Activated naive CD8-positive, alpha-beta T cell treated with anti-CD3 and anti-CD28 coated beads, Interleukin-2, amount 50 U/mL, for 24 hours (primary cell): ENCODE measurements around the gene VPS4B.
A peak's percentile ranks its signal among the peaks of the same experiment; 100 is the strongest.
"Not testable (repeated sequence)": the region's sequence is repeated elsewhere in the genome, so short reads cannot be mapped to it uniquely, and the experiment has no call there.

Experiments
- ATAC-seq: fragments of 150-1000 bp; cut with Tn5 transposase; one replicate; pipeline ENCODE4 v1.10.0; 2021
- DNase-seq: peaks from one replicate; pipeline ENCODE4 v3.0.0; 2021
- H3K27ac Mint-ChIP-seq: one replicate; pipeline ENCODE4 v1.8.0; 2021; ENCODE audit warnings: mild to moderate bottlenecking, mixed read lengths
- H3K27me3 Mint-ChIP-seq: one replicate; pipeline ENCODE4 v1.8.0; 2021; ENCODE audit warnings: mixed read lengths
- H3K36me3 Mint-ChIP-seq: one replicate; pipeline ENCODE4 v1.8.0; 2021; ENCODE audit warnings: low read depth, mixed read lengths
- H3K4me1 Mint-ChIP-seq: one replicate; pipeline ENCODE4 v1.8.0; 2021; ENCODE audit warnings: mixed read lengths
- H3K4me3 Mint-ChIP-seq: one replicate; pipeline ENCODE4 v1.8.0; 2021; ENCODE audit warnings: mild to moderate bottlenecking, moderate library complexity, mixed read lengths
- H3K9me3 Mint-ChIP-seq: one replicate; pipeline ENCODE4 v1.8.0; 2021; ENCODE audit warnings: mixed read lengths

The VPS4B gene

DNA sequence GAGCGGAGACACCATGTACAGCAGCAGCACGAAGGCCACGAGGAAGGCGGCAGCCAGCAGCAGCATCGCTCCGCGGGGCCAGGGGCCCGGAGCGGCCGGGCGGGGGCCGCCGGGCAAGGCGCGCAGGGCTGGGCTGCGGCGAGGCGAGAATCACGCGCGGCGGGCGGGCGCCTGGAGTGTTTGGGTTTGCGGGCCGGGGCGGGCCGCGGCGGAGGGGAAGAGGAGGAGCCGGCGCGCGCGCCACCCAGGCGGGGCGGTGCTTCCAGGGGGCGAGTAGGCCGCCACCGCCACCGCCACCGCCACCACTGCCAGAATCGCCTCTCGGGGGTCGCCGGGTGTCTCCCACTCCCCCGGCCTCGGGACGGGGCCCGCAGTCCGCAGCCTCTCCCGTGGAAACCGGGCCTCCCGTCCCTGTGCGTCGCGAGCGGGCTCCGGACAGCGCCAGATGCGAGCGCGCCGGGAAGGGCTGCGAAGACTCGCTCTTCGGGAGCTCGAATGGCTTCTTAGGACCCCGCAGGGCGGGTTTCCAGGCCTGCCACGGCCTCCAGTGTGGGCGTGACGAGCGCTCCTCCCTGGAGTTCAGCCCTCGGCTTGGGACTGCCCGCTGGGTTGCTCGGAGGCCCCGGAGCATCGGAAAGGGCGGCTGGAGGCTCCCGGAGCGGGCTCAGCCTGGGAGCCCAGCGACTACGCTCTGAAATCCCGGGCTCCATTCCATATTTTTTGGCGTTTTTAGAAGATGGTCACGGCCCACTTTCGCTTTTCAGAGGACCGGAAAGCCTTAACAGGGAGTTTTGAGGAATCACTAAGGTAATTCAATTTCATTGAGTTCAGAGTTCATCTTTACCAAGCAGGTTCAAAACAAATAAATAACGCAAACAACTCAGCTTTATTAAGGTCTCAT, 55.0 kb downstream of the VPS4B start, which contains the start of gene KDSR:
KDSR (minus strand) TSS at position 154 of the 901 bp plus-strand sequence; CDS start at position 66, 88 bp downstream.
- DNase-seq = peak; percentile 85
- H3K9me3 Mint-ChIP-seq = peaks cover 17% of the 10 kb centered on the region
- peak within 1 kb of the TSS; percentile 85 for H3K4me3 Mint-ChIP-seq
- peak; percentile 82 for ATAC-seq
- H3K4me1 Mint-ChIP-seq = peaks cover 30% of the 10 kb centered on the region
- peak within 1 kb of the TSS; percentile 84 for H3K27ac Mint-ChIP-seq
- peaks cover 28% of the 10 kb centered on the region for H3K36me3 Mint-ChIP-seq
- no peaks in the 10 kb centered on the region for H3K27me3 Mint-ChIP-seq

DNA sequence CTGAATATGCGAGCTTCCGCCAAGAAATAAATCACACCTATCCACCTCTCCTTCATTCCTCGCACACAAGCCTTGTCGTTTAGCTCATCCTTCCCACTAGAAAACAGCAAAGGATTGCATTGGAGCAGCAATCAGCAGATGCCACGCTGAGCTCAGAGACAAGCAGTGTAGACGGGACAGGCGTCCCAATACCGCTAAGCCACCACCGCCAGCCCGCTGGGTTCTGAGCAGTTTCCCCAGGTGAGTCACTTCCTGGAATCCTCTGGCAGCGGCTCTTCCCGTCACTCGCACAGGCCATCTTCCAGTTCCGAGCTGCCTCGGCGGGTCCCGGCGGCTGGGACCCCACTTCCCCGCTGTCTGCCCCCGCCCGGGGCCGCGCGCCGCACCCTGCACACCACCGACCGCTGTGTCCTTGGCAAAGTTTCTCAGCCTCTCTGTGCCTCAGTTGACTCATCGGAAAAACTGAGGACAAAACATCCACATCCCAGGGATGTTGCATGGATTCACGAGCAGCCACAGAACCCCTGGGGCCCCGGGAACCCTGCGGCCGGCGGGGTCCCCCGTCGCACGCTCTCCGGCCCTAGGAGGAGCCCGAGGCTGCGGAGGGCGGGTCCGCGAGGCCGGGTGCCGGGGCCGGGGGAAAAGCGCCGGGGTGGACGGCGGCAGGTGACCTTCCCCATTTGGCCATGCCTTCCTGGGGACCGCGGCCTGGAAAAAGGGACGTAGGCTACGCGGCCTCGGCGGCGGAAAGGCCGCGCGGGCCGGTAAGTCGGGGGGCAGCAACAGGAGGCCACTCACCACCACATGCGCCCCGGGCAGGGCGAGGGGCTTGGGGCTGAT, 55.8 kb downstream of the VPS4B start:
- Mint-ChIP-seq H3K36me3 (peaks cover 34% of the 10 kb centered on the region), H3K4me1 (peaks cover 30% of the 10 kb centered on the region), H3K9me3 (peaks cover 17% of the 10 kb centered on the region), H3K4me3 (peak overlapping the region; percentile 84), H3K27me3 (no peaks in the 10 kb centered on the region), H3K27ac (peak overlapping the region; percentile 66)
- ATAC-seq (peak; percentile 79), DNase-seq (peak; percentile 71)

DNA sequence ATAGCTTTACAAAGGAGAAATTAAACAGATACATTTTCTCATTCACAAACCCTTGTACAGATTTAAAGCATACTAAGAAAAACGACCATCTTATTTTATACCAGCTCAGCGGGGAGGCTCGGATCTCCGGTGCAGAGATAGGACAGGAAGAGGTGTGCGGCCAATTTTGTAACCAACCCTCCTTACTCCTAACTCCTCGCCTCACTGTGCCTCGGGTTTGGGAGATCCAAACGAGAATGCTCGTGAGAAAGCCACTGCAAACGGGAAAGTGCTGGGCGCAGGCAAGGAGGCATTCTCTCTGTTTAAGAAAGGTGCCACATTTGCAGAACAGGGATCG, 56.4 kb downstream of the VPS4B start:
- H3K9me3 Mint-ChIP-seq = peaks cover 17% of the 10 kb centered on the region
- peak; percentile 6 for DNase-seq
- ATAC-seq = no peak
- H3K27me3 Mint-ChIP-seq = no peaks in the 10 kb centered on the region
- H3K4me1 Mint-ChIP-seq = peaks cover 30% of the 10 kb centered on the region
- peak overlapping the region; percentile 64 for H3K27ac Mint-ChIP-seq
- peak overlapping the region; percentile 84 for H3K4me3 Mint-ChIP-seq
- H3K36me3 Mint-ChIP-seq = peaks cover 37% of the 10 kb centered on the region

DNA sequence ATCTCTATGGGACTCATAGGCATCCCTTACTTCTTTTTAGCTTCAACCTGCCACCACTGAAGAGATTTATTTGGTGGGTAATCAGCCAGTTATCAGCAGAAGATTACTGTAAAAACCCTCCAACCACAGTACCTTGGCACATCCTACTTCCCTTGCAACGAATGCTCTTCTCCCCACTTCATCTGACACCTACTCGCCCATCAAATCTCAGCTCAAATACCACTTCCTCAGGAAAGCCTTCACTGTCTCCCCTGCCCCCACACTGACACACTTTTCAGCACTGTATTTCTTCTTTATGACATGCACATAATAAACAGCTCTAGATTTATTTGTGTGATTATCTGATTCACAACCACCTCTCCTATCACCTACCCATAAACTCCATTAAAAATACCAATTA, 58.3 kb downstream of the VPS4B start:
- Mint-ChIP-seq H3K9me3 (peaks cover 15% of the 10 kb centered on the region), H3K27me3 (no peaks in the 10 kb centered on the region), H3K27ac (no peak overlapping the region), H3K4me1 (peaks cover 30% of the 10 kb centered on the region), H3K4me3 (no peak overlapping the region), H3K36me3 (peaks cover 43% of the 10 kb centered on the region)
- DNase-seq = peak; percentile 9
- ATAC-seq = no peak

DNA sequence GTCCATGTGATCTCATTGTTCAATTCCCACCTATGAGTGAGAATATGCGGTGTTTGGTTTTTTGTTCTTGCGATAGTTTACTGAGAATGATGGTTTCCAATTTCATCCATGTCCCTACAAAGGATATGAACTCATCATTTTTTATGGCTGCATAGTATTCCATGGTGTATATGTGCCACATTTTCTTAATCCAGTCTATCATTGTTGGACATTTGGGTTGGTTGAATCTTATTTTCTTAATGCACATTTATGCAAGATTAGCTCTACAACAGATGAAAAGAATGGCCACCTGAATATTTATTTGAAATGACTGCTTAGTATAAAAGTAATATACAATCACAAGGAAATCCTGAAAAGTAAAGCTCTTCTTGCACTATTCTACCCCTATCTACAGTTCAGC, 58.9 kb downstream of the VPS4B start:
- H3K27ac Mint-ChIP-seq, H3K4me3 Mint-ChIP-seq: not testable (repeated sequence)

DNA sequence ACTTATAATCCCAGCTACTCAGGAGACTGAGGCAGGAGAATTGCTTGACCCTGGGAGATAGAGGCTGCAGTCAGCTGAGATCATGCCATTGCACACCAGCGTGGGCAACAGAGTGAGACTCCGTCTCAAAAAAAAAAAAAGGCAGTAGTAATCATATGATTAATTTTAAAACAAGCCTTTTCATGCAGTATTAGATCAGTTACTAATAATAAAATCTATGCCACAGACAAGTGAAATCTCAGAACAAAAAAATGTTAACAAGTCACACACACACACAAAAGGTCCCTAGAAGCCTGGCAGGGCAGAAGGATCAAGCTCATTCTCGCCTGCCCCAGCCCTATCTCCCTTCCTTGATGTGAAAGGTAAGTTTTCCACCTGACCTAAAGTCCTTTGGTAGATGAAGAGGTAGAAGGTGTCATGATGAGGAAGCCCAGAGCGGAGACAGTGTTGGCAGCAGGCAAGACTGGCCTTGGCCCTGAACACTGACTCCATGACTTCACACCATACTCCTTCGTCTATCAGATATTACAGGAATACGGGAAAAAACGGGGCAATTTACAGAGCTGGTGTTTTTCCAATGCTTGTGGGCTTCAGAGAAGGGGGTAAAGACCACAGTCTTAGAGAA, 65.9 kb downstream of the VPS4B start:
- no peak for ATAC-seq
- Mint-ChIP-seq H3K4me3 (no peak overlapping the region), H3K9me3 (no peaks in the 10 kb centered on the region), H3K36me3 (peaks cover 42% of the 10 kb centered on the region), H3K27ac (no peak overlapping the region), H3K27me3 (no peaks in the 10 kb centered on the region), H3K4me1 (no peaks in the 10 kb centered on the region)
- no peak for DNase-seq

More for the DNA sequence above, 58.9 kb downstream of the VPS4B start:
- DNase-seq, H3K9me3 Mint-ChIP-seq, ATAC-seq, H3K27me3 Mint-ChIP-seq: not testable (repeated sequence)
- peaks cover 38% of the 10 kb centered on the region for H3K36me3 Mint-ChIP-seq
- peaks cover 26% of the 10 kb centered on the region for H3K4me1 Mint-ChIP-seq

DNA sequence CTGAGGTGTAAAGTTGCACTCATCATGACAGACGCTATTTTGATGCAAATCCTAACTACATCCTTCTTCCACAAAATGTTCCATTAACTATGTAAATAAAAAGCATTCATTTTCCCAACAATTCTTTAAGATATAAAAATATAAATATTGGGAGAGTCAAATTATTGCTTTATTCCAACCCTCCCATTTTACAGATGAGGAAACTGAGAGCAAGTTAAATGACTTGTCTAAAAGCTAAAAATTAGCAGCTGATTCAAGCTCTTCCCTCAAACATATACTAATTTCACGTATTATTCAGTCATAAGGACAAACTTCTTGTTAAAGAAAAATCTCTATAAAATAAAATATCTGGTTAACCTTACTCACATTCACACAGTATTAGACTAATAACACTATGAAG, 72.0 kb downstream of the VPS4B start:
- DNase-seq = no peak
- Mint-ChIP-seq H3K27me3 (no peaks in the 10 kb centered on the region), H3K27ac (no peak overlapping the region), H3K36me3 (peaks cover 60% of the 10 kb centered on the region), H3K4me3 (no peak overlapping the region), H3K9me3 (no peaks in the 10 kb centered on the region), H3K4me1 (no peaks in the 10 kb centered on the region)
- ATAC-seq = no peak

DNA sequence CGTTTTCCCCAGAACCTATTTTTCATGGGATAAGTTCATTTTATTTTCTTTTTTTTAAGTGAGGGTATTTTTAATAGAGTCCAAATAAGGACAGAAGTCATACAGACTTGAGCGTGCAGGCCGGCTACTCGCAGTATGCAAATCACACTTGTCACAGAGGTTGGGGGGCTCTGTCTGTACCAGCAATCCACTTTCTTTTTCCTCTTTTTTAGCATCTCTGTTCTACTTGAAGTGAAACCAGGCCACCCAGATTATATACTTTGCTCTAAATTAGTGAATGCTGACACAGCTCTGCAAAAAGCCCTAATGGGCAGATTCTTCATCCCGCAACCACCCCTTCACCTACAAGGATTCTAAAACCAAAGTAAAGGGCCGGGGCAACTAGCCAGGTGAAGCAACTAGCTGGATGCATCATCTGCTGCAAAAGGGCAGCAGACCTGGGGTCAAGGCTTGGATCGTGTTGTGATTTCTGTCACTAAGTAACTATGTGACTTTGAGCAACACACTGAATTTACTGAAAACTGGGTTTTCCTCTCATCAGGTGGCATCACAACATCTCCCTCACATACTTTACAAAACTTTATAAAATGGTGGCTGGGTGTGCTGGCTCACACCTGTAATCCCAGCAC, 73.7 kb downstream of the VPS4B start:
- no peak overlapping the region for H3K4me3 Mint-ChIP-seq
- H3K36me3 Mint-ChIP-seq = peaks cover 57% of the 10 kb centered on the region
- ATAC-seq (no peak), DNase-seq (no peak)
- H3K4me1 Mint-ChIP-seq = no peaks in the 10 kb centered on the region
- no peaks in the 10 kb centered on the region for H3K27me3 Mint-ChIP-seq
- H3K27ac Mint-ChIP-seq = no peak overlapping the region
- H3K9me3 Mint-ChIP-seq = no peaks in the 10 kb centered on the region

DNA sequence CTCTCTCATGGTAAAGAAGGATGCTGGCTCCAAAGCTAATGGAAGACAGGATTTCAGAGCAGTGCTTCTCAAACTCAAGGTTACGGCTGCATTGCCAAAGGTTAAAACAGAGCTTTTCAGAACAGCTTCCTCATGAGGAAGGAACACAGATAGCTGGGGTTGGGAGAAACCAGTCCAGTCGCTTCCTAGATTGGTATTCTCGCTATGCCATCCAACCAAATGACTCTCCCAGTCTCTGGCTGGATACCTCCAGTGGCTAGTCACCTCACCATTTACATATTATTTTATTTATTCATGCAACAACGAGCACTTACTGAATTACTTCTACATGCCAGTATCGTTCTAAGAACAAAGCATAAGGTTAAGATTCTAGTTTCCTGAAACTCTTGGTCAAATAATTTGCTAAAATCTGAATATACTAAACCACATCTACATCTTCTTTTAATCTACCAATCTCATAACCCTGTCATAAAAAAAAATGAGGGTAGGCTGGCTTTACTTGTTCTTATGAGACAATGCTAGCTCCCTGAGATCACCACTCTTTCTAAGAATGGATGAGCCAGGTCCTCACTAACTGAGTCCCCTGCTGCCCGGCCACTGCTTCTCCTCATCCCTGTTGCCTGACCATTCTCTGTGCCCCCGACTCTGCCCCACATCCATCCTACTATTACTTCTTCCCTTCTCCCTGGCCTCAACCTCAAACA, 75.6 kb downstream of the VPS4B start:
- peaks cover 48% of the 10 kb centered on the region for H3K36me3 Mint-ChIP-seq
- no peak overlapping the region for H3K4me3 Mint-ChIP-seq
- no peak overlapping the region for H3K27ac Mint-ChIP-seq
- DNase-seq = no peak
- H3K4me1 Mint-ChIP-seq = no peaks in the 10 kb centered on the region
- no peaks in the 10 kb centered on the region for H3K9me3 Mint-ChIP-seq
- ATAC-seq = no peak
- no peaks in the 10 kb centered on the region for H3K27me3 Mint-ChIP-seq

DNA sequence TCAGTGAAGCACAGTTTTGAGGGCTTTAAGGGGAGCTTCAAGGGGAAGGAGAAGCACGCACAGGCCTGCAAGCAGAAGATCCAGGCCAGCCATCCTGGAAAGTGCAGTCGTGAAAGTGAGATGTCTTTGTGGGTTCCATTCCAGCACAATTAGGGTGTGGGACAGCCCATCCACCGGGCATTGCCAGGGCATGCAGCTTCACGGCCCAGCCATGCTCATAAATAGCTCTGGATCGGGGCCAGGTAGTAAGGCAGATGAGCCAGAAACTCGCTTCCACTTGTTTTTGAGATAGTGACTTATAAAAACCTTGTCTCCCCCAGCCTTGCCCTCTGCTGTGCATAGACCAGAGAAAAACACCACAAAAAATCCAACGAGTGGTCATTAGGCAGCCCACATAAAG, 76.2 kb downstream of the VPS4B start:
- no peak for DNase-seq
- H3K36me3 Mint-ChIP-seq = peaks cover 48% of the 10 kb centered on the region

DNA sequence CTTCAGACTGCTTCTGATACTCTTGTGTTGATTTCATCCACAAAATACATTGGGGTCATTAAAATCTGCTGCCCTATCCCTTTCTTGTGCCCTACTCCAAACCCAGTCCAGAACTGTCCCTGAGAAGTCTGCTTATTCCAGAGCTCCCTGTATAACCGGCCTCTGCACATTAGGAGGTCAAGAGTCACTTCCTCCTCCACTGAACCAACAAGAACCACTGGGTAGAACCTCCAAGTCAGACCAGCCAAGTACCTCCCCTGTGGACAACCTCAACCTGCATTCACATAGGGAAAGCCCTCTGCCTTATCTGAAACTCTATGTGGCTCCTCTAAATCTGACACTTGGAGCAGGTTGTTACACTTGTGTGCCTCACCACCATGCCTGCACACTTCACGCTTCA, 77.4 kb downstream of the VPS4B start:
- H3K27ac Mint-ChIP-seq = peak overlapping the region; percentile 9
- no peaks in the 10 kb centered on the region for H3K27me3 Mint-ChIP-seq
- H3K9me3 Mint-ChIP-seq = no peaks in the 10 kb centered on the region
- H3K4me1 Mint-ChIP-seq = no peaks in the 10 kb centered on the region
- peaks cover 50% of the 10 kb centered on the region for H3K36me3 Mint-ChIP-seq
- no peak overlapping the region for H3K4me3 Mint-ChIP-seq
- no peak for DNase-seq
- ATAC-seq = no peak

More for the DNA sequence above, 76.2 kb downstream of the VPS4B start:
- H3K4me1 Mint-ChIP-seq = no peaks in the 10 kb centered on the region
- no peak overlapping the region for H3K27ac Mint-ChIP-seq
- H3K27me3 Mint-ChIP-seq = no peaks in the 10 kb centered on the region
- H3K4me3 Mint-ChIP-seq = no peak overlapping the region
- H3K9me3 Mint-ChIP-seq = no peaks in the 10 kb centered on the region
- ATAC-seq = no peak

DNA sequence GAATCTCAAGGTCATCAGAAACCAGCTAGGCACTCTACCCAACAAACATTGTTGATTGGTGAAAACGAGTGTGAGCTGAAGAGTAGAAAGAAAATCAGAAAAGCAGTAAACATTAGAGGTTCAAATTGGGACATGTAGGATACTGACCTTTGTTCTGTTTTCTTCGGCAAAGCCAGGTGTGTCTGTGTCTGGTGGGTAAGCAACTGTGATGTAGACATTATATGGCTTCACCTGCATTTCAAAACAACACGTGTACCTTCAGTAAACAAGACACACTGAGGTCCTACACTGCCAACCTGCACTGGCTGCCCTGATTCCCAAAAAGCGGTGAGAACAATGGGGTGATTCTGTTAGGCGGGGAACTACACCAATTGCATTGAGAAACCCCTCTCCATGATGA, 78.0 kb downstream of the VPS4B start:
- H3K9me3 Mint-ChIP-seq = no peaks in the 10 kb centered on the region
- H3K4me1 Mint-ChIP-seq = no peaks in the 10 kb centered on the region
- H3K27ac Mint-ChIP-seq = no peak overlapping the region
- no peaks in the 10 kb centered on the region for H3K27me3 Mint-ChIP-seq
- peaks cover 45% of the 10 kb centered on the region for H3K36me3 Mint-ChIP-seq
- DNase-seq (no peak), ATAC-seq (no peak)
- no peak overlapping the region for H3K4me3 Mint-ChIP-seq

DNA sequence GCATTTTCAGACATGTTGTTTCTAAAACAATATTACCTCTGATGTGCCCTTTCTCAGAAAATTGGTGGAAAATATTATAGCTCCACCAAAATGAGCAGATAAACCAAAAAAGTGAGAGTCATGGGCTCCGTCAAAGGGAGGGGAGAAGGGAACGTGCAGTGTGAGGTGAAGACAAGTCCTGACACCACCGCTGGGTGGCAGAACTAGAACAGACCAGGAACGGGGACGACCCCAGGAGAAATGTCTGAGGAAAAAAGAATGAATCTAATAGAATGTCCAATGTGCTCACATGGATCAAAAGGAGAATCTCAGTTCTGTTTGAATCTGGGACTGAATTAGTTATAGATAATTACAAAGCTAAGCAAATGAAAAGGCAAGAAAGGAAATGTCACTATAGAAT, 80.1 kb downstream of the VPS4B start:
- peak; percentile 22 for DNase-seq
- no peaks in the 10 kb centered on the region for H3K27me3 Mint-ChIP-seq
- H3K4me1 Mint-ChIP-seq = no peaks in the 10 kb centered on the region
- ATAC-seq = peak; percentile 72
- no peak overlapping the region for H3K4me3 Mint-ChIP-seq
- no peak overlapping the region for H3K27ac Mint-ChIP-seq
- no peaks in the 10 kb centered on the region for H3K9me3 Mint-ChIP-seq
- H3K36me3 Mint-ChIP-seq = peaks cover 42% of the 10 kb centered on the region
